T-helper 2 cell (primary cell): Measurements from ENCODE around the gene GTF2B.
A peak's percentile ranks its signal among the peaks of the same experiment; 100 is the strongest.
"Not testable (repeated sequence)": the region's sequence is repeated elsewhere in the genome, so short reads cannot be mapped to it uniquely, and the experiment has no call there.

Experiments used
- DNase-seq, 5 experiments: peaks; one replicate each; pipeline versions ENCODE4 v3.0.0 to v3.0.0-alpha.2; 2012 to 2022
- total RNA-seq, 2 donors: gene quantifications; one replicate each; lab custom pipeline; 2026; lab: John Stamatoyannopoulos, UW

The GTF2B gene, protein sequence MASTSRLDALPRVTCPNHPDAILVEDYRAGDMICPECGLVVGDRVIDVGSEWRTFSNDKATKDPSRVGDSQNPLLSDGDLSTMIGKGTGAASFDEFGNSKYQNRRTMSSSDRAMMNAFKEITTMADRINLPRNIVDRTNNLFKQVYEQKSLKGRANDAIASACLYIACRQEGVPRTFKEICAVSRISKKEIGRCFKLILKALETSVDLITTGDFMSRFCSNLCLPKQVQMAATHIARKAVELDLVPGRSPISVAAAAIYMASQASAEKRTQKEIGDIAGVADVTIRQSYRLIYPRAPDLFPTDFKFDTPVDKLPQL
- 90.3 to 112 reads per million in 2 donors for total RNA-seq

GRCh38 chr1:88891318-88891950, at the start of gene GTF2B:
GTF2B (minus strand) TSS chr1:88891567; CDS start chr1:88891499, 68 bp downstream.
- DNase-seq: peak; percentile 81 to 99 (median 90)

DNA sequence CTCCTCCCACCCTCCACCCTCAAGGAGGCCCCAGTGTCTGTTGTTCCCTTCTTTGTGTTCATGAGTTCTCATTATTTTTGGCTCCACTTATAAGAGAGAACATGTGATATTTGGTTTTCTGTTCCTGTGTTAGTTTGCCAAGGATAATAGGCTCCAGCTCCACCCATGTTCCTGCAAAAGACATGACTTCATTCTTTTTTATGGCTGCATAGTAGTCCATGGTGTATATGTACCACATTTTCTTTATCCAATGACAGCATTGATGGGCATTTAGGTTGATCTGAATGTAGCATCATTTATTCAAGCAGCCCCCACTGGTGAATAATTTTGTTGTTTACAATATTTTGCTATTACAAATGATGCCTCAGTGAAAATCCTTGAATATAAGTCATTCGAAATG, 47.2 kb upstream of the GTF2B start:
- not testable (repeated sequence) for DNase-seq

DNA sequence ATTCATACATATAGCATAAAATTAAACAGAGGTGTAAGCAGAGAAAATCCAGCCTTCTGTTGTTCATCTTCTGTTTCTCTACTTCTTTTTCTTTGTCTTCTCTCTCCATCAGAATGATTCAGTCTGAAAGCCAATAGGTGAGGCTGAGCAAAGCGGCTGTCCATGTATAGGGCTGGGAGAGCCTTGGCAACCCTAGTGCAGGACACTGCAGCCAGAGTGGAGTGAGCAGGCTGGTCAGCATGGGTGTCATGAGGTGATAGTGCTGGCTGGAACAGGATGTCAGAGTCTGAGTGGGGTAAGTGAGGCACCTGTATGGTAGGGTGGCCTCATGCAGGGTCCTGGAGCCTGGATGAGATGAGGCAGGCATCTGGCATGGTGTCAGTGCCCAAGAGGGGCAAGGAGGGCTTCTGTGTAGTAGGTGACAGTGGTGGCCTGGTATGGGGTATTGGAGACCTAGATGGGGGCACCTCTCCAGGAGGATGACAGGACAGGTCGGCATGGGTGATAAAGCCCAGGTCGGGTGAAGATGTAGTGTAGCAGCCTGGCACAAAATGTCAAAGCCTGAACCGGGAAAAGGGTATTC, 45.5 kb upstream of the GTF2B start:
- no peak for DNase-seq

DNA sequence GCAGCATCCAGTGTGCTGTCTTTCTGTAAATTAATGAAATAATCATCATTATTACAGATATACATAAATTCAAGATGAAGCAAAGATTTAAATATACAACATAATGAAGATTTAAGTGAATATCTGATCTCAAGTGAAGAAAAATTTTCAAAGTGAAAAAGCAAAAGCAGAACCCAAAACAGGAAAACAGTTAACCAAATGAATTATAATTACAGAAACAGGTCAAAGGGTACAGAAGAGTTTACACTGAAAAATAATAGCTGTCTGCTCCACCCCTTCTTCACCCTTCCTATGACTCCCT, 44.8 kb upstream of the GTF2B start:
- DNase-seq: no peak

DNA sequence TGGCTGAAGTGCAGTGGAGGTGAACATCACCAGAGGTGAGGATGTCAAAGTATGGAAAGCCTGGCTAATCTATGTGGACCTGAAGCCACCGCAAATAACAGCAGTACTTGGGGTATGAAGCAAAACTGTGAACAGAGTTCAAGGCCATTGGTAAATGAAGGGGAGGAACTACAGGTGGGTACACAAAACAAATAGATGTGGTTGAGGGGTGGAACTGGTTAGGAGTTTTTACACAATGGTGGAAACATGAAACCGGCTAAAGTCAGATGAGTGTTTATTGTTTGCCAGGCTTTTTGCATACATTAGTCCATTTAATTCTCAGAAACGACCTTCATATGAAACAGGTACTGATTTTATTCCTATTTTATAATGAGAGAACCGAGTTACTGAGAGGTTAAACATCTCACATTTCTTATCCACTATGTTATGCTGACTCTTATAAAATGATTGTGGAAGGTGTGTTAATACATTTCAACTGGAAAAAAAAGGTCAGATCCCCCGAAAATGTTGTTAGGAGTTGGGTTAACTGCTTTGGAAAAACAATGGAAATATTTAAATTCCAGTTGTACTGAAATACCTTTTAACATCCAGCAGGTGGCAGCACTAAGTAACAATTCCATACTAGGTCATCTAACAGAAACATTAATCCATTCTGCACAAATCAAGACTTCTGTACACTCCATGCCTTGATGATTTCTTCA, 44.3 kb upstream of the GTF2B start:
- DNase-seq: peak in 2 of 5 experiments; percentile 1 to 55

GRCh38 chr1:88930176-88930575, 38.8 kb upstream of the GTF2B start:
- DNase-seq: not testable (repeated sequence)

DNA sequence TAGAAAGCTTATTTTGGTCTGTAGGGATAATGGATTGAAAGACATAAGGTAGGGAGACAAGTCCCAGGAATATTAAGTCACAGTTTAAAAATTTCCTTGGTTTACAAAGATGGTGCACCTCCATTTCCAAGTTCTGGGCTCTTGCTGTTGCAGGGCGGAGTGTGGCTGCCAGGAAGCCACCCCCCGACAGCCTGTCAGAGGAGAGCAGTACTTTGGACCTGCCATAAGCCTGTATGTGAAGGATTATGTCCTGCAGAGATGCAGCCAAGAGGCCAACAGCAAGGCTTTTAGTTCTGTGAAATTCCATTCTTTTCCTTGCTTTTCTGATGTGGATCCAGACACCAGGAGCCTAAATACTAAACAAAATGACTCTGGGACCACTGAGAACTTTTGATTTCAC, 31.9 kb upstream of the GTF2B start:
- DNase-seq: no peak

- no peak for DNase-seq
Measured at GRCh38 chr1:88922214-88922613, 30.8 kb upstream of the GTF2B start.

GRCh38 chr1:88920845-88921244, 29.5 kb upstream of the GTF2B start:
- no peak for DNase-seq

DNA sequence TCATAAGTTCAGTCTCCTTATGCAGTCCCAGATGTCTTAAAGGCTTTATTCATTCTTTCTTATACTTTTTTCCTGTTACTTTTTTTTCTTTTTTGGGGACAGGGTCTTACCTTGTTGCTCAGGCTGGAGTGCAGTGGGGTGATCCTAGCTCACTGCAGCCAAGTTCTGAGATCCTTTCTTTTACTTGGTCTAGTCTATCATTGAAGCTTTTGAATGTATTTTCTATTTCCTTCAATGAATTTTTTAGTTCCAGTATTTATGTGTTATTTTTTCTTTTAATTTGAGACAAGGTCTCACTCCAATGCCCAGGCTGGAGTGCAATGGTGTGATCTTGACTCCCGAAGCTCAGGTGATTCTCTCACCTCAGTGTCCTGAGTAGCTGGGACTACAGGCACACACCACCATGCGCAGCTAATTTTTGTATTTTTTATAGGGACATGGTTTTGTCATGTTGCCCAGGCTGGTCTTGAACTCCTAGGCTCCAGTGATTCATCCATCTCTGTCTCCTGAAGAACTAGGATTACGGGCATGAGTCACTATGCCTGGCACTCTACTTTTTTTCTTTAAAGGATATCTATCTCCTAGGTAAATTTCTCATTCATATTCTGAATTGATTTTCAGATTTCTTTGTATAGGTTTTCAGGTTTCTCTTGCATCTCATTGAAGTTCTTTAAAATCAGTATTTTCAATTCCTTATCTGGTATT, 26.1 kb upstream of the GTF2B start:
- no peak for DNase-seq

- DNase-seq: no peak
Measured at GRCh38 chr1:88916883-88917282, 25.5 kb upstream of the GTF2B start.

GRCh38 chr1:88911800-88912199, 20.4 kb upstream of the GTF2B start:
- DNase-seq: not testable (repeated sequence)

GRCh38 chr1:88911161-88911560, 19.8 kb upstream of the GTF2B start:
- no peak for DNase-seq

- DNase-seq: no peak
Measured at GRCh38 chr1:88910401-88910800, 19.0 kb upstream of the GTF2B start.

DNA sequence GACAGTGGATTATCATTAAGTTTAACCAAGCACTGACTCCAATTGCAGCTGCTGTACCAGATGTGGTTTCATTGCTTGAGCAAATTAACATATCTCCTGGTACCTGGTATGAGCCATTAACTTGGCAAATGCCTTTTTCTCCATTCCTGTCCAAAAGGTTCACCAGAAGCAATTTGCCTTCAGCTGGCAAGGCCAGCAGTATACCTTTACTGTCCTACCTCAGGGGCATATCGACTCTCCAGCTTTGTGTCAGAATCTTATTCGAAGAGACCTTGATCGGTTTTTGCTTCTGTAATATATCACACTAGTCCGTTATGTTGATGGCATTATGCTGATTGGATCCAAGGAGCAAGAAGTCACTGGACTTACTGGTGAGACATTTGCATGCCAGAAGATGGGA, 9.5 kb upstream of the GTF2B start:
- DNase-seq: no peak

GRCh38 chr1:88897070-88897730, 5.8 kb upstream of the GTF2B start:
- DNase-seq: no peak

- DNase-seq: peak in 1 of 5 experiments; percentile 87
Measured at GRCh38 chr1:88892357-88892877, 1.1 kb upstream of the GTF2B start.

GRCh38 chr1:88891951-88892340, 579 bp upstream of the GTF2B start:
- no peak for DNase-seq

DNA sequence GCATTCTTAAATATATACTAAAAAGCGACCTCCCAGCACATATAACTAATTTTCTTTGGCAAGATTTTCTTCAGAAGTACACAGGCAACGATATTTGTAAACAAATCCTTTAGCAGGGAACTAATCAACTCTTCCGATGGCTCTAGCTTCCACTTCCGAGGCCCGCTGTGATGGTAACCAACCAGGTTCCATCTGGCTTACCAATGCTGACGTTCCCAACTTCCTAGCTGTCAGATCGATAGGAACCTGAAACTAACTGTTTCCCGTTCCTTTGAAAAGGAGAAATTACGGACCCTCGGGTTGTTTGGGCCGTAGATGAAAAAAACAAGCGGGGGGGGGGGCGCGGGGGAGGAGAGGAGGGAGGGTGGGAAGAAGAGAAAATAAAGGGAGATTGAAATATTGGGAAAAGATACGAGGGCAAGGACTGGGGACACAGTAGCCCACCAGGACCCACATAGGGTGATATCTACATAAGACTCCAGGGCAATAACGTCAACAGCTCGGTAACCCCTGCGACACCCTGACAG, 513 bp downstream of the GTF2B start:
- DNase-seq: peak in 3 of 5 experiments; percentile 11 to 51 (median 27)

GRCh38 chr1:88890131-88890530, 1.2 kb downstream of the GTF2B start:
- DNase-seq: no peak

- DNase-seq: peak in 2 of 5 experiments; percentile 23 to 66
Measured at GRCh38 chr1:88888750-88889149, 2.6 kb downstream of the GTF2B start.

DNA sequence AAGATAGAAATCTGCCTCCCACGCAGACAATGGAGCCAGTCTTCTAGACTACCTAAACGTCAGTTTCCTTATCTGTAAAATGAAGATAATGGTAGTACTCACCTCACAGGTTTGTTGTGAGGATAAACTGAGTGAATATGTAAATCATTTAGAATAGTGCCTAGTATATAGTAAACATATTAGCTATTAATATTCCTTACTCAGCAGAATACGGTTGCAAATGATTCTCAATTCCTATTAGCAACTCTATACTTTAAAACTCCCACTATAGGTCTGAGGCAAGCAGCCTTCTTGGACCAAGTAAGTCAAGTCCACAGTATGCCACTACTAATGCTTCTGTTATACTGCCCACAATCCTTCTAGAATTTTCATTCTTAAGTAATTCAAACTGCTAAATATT, 5.4 kb downstream of the GTF2B start:
- DNase-seq: no peak
